ENCODE measurements around the gene DPP4.

- TF ChIP-seq CTCF (IDR thresholded peaks at IDR 0.05; ENCODE audit: poor library complexity, severe bottlenecking) (no peak), EZH2 (IDR thresholded peaks at IDR 0.05; ENCODE audit: borderline replicate concordance, insufficient read depth, low read length, poor library complexity, severe bottlenecking) (no peak)
Observed at GRCh38 chr2:162029287-162029901, 44.6 kb downstream of the DPP4 start.

All from neural cell (in vitro differentiated cells).